Hepatocyte (in vitro differentiated cells): ENCODE measurements around the gene ASZ1. TPM values are rescaled to one million over a fixed set of nuclear protein-coding genes. Genes with fewer than 3 reads are reported as not detected.

Source experiments
- DNase-seq: peaks from one replicate; pipeline ENCODE4 v3.0.0-alpha.2; 2016; ENCODE audit warnings: low spot score
- H2AFZ ChIP-seq: fragments of 200-600 bp; sonication (generic); 2 replicates; pipeline ENCODE4 v1.6.0; 2016; ENCODE audit warnings: antibody characterized with exemption, mild to moderate bottlenecking
- H3K27ac ChIP-seq: fragments of 200-600 bp; sonication (generic); 2 replicates; pipeline ENCODE4 v1.5.1; 2016; ENCODE audit warnings: mild to moderate bottlenecking
- H3K27me3 ChIP-seq: fragments of 200-600 bp; sonication (generic); 2 replicates; pipeline ENCODE4 v1.6.1; 2016
- H3K36me3 ChIP-seq: fragments of 200-600 bp; sonication (generic); replicated peaks from 2 replicates; pipeline ENCODE4 v1.5.1; 2016; ENCODE audit warnings: low read depth; ENCODE audit not compliant: insufficient read depth
- H3K4me1 ChIP-seq: fragments of 200-600 bp; sonication (generic); 2 replicates; pipeline ENCODE4 v1.5.1; 2016; ENCODE audit warnings: mild to moderate bottlenecking, moderate library complexity; ENCODE audit not compliant: insufficient read depth
- H3K4me2 ChIP-seq: fragments of 200-600 bp; sonication (generic); 2 replicates; pipeline ENCODE4 v1.6.0; 2016
- H3K4me3 ChIP-seq: fragments of 200-600 bp; sonication (generic); 2 replicates; pipeline ENCODE4 v1.5.1; 2016; ENCODE audit warnings: mild to moderate bottlenecking
- H3K79me2 ChIP-seq: fragments of 200-600 bp; sonication (generic); 2 replicates; pipeline ENCODE4 v1.6.0; 2017; ENCODE audit warnings: mild to moderate bottlenecking
- H3K9me2 ChIP-seq: fragments of 200-600 bp; sonication (generic); replicated peaks from 2 replicates; pipeline ENCODE4 v1.6.0; 2017; ENCODE audit warnings: mild to moderate bottlenecking; ENCODE audit not compliant: insufficient read depth
- H3K9me3 ChIP-seq: fragments of 200-600 bp; sonication (generic); 2 replicates; pipeline ENCODE4 v1.5.1; 2016; ENCODE audit warnings: low read depth, mild to moderate bottlenecking
- H4K20me1 ChIP-seq: fragments of 200-600 bp; sonication (generic); 2 replicates; pipeline ENCODE4 v1.6.0; 2016; ENCODE audit warnings: mild to moderate bottlenecking; ENCODE audit not compliant: insufficient read depth, poor library complexity, severe bottlenecking
- CTCF ChIP-seq: fragments of 200-600 bp; sonication (generic); IDR thresholded peaks from 2 replicates; pipeline ENCODE4 v1.5.1; 2016; ENCODE audit warnings: antibody characterized with exemption, mild to moderate bottlenecking; ENCODE audit not compliant: poor library complexity
- EZH2 ChIP-seq: fragments of 200-600 bp; sonication (generic); IDR thresholded peaks from 2 replicates; pipeline ENCODE4 v1.6.1; 2016; ENCODE audit warnings: antibody characterized with exemption, mild to moderate bottlenecking, borderline replicate concordance
- EZH2phosphoT487 ChIP-seq: fragments of 200-600 bp; sonication (generic); IDR thresholded peaks from one replicate; pipeline ENCODE4 v1.6.1; 2018; ENCODE audit warnings: antibody characterized with exemption, mild to moderate bottlenecking, low read depth, moderate library complexity; ENCODE audit not compliant: unreplicated experiment, severe bottlenecking
- WGBS: methylation state at CpG from one replicate; pipeline ENCODE4 v1.1.6; 2016; ENCODE audit warnings: low lambda C conversion rate; ENCODE audit errors: missing lambda C conversion rate; 5-methylcytosine and 5-hydroxymethylcytosine counted together
- polyA plus RNA-seq: library from polyadenylated mRNA; unstranded; fragments of >200 nt; fragmentation: Nextera tagmentation; extraction: Ambion mirVana; gene quantifications from 2 replicates; pipeline ENCODE4 v1.2.1, GENCODE V29; 2016
- total RNA-seq: library from RNA; depleted of rRNA; stranded (reverse); fragments of >200 nt; gene quantifications from 2 replicates; pipeline ENCODE4 v1.2.3, GENCODE V29; 2014

ASZ1 gene
- total and polyA plus RNA-seq, 2 experiments from 2014 or later: 0.28 TPM; not detected in 1

GRCh38 chr7:117386110-117386706 lies 41.1 kb downstream of the ASZ1 start:
- Histone ChIP-seq H2AFZ (no peak overlapping the region), H3K36me3 (no peaks in the 10 kb centered on the region), H3K4me1 (peaks cover 6% of the 10 kb centered on the region), H4K20me1 (no peaks in the 10 kb centered on the region), H3K27me3 (no peaks in the 10 kb centered on the region), H3K27ac (no peak overlapping the region), H3K4me3 (no peak overlapping the region), H3K79me2 (no peaks in the 10 kb centered on the region), H3K4me2 (no peak overlapping the region), H3K9me2 (no peaks in the 10 kb centered on the region), H3K9me3 (no peaks in the 10 kb centered on the region)
- TF ChIP-seq CTCF (no peak), EZH2 (no peak), EZH2phosphoT487 (no peak)
- 58% methylated on average over 1 of the region's 1 CpG for WGBS
- no peak for DNase-seq

- 55% methylated on average over 6 of the region's 6 CpGs for WGBS
- no peaks in the 10 kb centered on the region for H3K79me2 ChIP-seq
- H3K4me2 ChIP-seq: peak overlapping the region; percentile 40
- DNase-seq: peak; percentile 25
- H3K27me3 ChIP-seq: no peaks in the 10 kb centered on the region
- peak overlapping the region; percentile 3 for H3K27ac ChIP-seq
- H3K36me3 ChIP-seq: no peaks in the 10 kb centered on the region
- no peak overlapping the region for H2AFZ ChIP-seq
- H3K4me1 ChIP-seq: peaks cover 6% of the 10 kb centered on the region
- TF ChIP-seq EZH2 (no peak), CTCF (peak; percentile 58), EZH2phosphoT487 (no peak)
- H3K9me2 ChIP-seq: no peaks in the 10 kb centered on the region
- H3K9me3 ChIP-seq: no peaks in the 10 kb centered on the region
- H4K20me1 ChIP-seq: no peaks in the 10 kb centered on the region
- H3K4me3 ChIP-seq: no peak overlapping the region
Observed at GRCh38 chr7:117385363-117386109, 41.8 kb downstream of the ASZ1 start.

- peak overlapping the region; percentile 3 for H3K27ac ChIP-seq
- no peak for DNase-seq
- TF ChIP-seq EZH2phosphoT487 (no peak), EZH2 (no peak), CTCF (no peak)
- H3K36me3 ChIP-seq: no peaks in the 10 kb centered on the region
- no peaks in the 10 kb centered on the region for H3K27me3 ChIP-seq
- 55% methylated on average over 5 of the region's 5 CpGs for WGBS
- no peaks in the 10 kb centered on the region for H4K20me1 ChIP-seq
- H3K79me2 ChIP-seq: no peaks in the 10 kb centered on the region
- H3K4me1 ChIP-seq: peaks cover 6% of the 10 kb centered on the region
- no peak overlapping the region for H3K4me3 ChIP-seq
- no peaks in the 10 kb centered on the region for H3K9me3 ChIP-seq
- peak overlapping the region; percentile 10 for H3K4me2 ChIP-seq
- no peaks in the 10 kb centered on the region for H3K9me2 ChIP-seq
- no peak overlapping the region for H2AFZ ChIP-seq
Observed at GRCh38 chr7:117384688-117385362, 42.5 kb downstream of the ASZ1 start.
